ENCODE measurements around the gene TMCO1. TPM values are rescaled to one million over a fixed set of nuclear protein-coding genes. Genes with fewer than 3 reads are reported as not detected.

Gene TMCO1
- total RNA-seq (2022; extraction: Qiagen RNA extraction; ENCODE audit: low read depth), result 162 to 184 TPM (median 170 TPM) in 5 replicates

DNA sequence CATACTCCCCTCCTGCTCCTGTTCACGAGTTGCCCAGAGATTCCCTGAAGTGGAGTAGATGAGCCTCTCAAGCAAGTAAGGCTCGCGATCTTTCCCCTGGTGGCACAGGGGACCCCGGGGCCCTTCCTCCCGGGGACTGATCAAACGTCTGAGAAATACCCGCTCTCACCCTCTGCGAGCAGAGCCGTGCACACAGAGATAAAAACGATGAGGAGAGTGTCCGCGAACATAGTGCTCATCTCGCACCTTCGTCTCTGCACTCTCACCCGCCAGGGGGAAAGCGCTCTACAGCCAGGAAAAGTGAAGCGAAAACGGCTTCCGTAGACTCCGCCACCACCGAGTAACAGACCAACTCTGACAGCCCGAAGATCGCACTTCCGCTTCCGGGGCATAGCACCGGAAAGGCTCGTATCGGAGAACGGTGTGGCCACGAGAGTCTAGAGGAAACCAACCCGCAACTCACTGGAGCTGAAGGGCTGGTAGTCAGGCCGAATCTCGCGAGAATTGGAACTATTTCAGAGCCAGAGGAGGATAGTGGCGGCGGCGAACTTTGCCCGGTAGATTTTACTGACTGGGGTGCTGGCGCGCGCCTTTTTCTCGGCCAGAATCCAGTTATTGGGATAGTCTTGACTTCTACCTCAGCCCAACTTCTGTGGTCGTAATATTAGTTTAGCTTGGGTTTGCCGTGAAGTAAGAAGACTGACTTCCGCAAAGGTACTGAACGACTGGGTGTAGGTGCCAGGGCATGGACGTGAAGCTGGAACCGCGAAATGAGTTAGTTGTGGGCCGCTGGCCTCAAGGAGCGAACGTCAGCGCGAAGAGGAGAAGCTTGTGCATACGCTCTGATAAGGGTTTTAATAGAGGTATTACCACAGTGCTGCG, at the start of gene TMCO1:
Gene TMCO1 (minus strand): TSS at position 356 of the 882 bp plus-strand sequence. CDS start 117 bp downstream, at position 239.

DNA sequence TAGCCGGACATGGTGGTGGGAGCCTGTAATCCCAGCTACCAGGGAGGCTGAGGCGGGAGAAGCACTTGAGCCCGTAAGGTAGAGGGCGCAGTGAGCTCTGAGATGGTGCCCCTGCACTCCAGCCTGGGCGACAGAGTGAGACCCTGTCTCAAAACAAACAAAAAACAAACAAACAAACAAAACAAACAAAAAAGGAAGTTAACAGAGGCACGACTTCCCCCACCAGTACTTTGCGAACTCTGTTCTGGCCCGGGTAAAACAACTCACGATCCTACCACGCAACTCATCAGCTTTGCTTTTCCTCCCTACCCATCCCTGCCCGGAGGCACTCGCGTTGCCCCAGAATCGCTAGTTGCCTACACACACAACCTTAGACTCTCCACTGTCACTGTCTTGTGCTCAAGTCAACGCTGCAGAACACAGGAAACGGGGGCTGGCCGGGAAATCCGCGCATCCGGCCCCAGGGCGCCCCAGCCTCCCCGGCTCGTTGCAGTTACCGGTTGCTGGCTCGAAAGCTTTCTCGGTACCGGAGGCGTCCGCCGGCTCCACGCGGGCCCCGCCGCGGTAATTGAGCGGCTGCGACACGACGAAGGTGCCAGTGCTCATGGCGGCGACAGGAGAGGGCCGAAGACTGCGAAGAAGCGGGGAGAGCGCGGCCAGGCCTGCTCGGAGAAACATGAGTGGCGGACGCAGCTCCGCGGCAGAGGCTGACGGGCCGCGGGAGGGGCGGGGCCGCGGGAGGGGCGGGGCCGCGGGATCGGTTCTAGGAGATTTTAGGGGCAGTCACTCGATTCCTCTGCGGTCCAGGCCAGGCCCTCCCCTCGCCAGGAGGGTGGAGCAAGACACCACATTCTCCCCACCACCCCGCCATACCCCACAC, 70.5 kb downstream of the TMCO1 start, which contains the start of gene ALDH9A1:
Gene ALDH9A1 (minus strand): TSS at position 682 of the 880 bp plus-strand sequence. CDS start 4 bp downstream, at position 678.

Other genes with a start within 250 kb of the TMCO1 start
- not detected in 5 replicates for gene LRRC52, start 224.9 kb downstream of the TMCO1 start, total RNA-seq (2022; extraction: Qiagen RNA extraction; ENCODE audit: low read depth)
- gene MGST3, start 137.6 kb downstream of the TMCO1 start, total RNA-seq (2022; extraction: Qiagen RNA extraction; ENCODE audit: low read depth), result 191 to 239 TPM (median 200 TPM) in 5 replicates
- 39.4 to 43.7 TPM (median 40.4 TPM) in 5 replicates for gene ALDH9A1, start 70.3 kb downstream of the TMCO1 start, total RNA-seq (2022; extraction: Qiagen RNA extraction; ENCODE audit: low read depth)
- gene UCK2, start 58.7 kb upstream of the TMCO1 start, total RNA-seq (2022; extraction: Qiagen RNA extraction; ENCODE audit: low read depth), result 101 to 112 TPM (median 108 TPM) in 5 replicates